Endothelial cell of umbilical vein (primary cell): ENCODE results near the gene CIDEB. TPM values are rescaled to one million over a fixed set of nuclear protein-coding genes. Genes with fewer than 3 reads are reported as not detected.

Source experiments
- BruUV-seq: library from RNA; stranded (reverse); fragments of 400-500 nt; replicated peaks from 2 replicates; lab custom pipeline; 2021; lab: Mats Ljungman, UMichigan
- CTCF ChIA-PET: fragments of 300-600, 350-600 bp; sonication (Branson Sonifier 250); formaldehyde crosslinking; loops from one replicate; lab custom pipeline; 2021; ENCODE audit warnings: antibody characterized with exemption, inconsistent platforms; lab: Charles Lee
- POLR2A ChIA-PET: fragments of 300-600, 350-600 bp; sonication (Branson Sonifier 250); formaldehyde crosslinking; loops from one replicate; lab custom pipeline; 2021; ENCODE audit warnings: antibody characterized with exemption, inconsistent platforms; lab: Charles Lee
- DNase-seq: peaks from one replicate; pipeline ENCODE4 v3.0.0-alpha.2; 2011; ENCODE audit warnings: low read depth, low spot score
- FAIRE-seq: peaks from 2 replicates; lab custom pipeline; 2011; peaks lifted over from hg19 to GRCh38; lab: Jason Lieb, UNC
- H2AFZ ChIP-seq: 2 replicates; pipeline ENCODE4 v1.6.0; 2012; ENCODE audit warnings: low read depth, low read length, control low read depth, inconsistent platforms
- H3K27ac ChIP-seq: 2 replicates; pipeline ENCODE4 v1.5.1; 2011; ENCODE audit warnings: low read depth, mild to moderate bottlenecking, control low read depth, low read length, moderate library complexity; ENCODE audit not compliant: insufficient read depth
- H3K27me3 ChIP-seq, 2 experiments: 2 replicates each; pipeline versions ENCODE4 v1.6.0 to v1.6.1; 2011; ENCODE audit warnings: low read length in 2 of 2, mixed read lengths in 1 of 2; ENCODE audit not compliant: control insufficient read depth in 2 of 2, insufficient read depth in 2 of 2
- H3K36me3 ChIP-seq, 2 experiments: 2 replicates in 1 of 2; 3 replicates in 1 of 2; pipeline ENCODE4 v1.5.1; 2011; ENCODE audit warnings: low read length in 2 of 2, mild to moderate bottlenecking in 1 of 2, moderate library complexity in 1 of 2; ENCODE audit not compliant: control insufficient read depth in 2 of 2, insufficient read depth in 2 of 2; ENCODE audit errors: extremely low read depth in 1 of 2
- H3K4me1 ChIP-seq: 3 replicates; pipeline ENCODE4 v1.5.1; 2011; ENCODE audit warnings: mild to moderate bottlenecking, low read length; ENCODE audit not compliant: control insufficient read depth, insufficient read depth; ENCODE audit errors: extremely low read depth
- H3K4me2 ChIP-seq: 2 replicates; pipeline ENCODE4 v1.6.1; 2011; ENCODE audit warnings: low read length, control low read depth, mixed read lengths; ENCODE audit not compliant: insufficient read depth
- H3K4me3 ChIP-seq, 3 experiments: fragments of 200-600 bp in 1 of 3; sonication (generic), shearing (Covaris generic) in 1 of 3; replicated peaks in 1 of 3; 2 replicates each; pipeline ENCODE4 v1.5.1; 2011 to 2016; ENCODE audit warnings: control low read depth in 3 of 3, low read length in 3 of 3, mild to moderate bottlenecking in 2 of 3, inconsistent platforms in 1 of 3, low read depth in 1 of 3, moderate library complexity in 1 of 3; ENCODE audit not compliant: insufficient read depth in 1 of 3
- H3K79me2 ChIP-seq: 2 replicates; pipeline ENCODE4 v1.6.0; 2012; ENCODE audit warnings: low read length, inconsistent platforms; ENCODE audit not compliant: control insufficient read depth, insufficient read depth
- H3K9ac ChIP-seq: replicated peaks from 2 replicates; pipeline ENCODE3; 2011; ENCODE audit warnings: low read length, control low read depth; ENCODE audit not compliant: insufficient read depth; ENCODE audit errors: extremely low read depth
- H3K9me1 ChIP-seq: replicated peaks from 3 replicates; pipeline ENCODE4 v1.6.0; 2011; ENCODE audit warnings: mild to moderate bottlenecking, low read length; ENCODE audit not compliant: control insufficient read depth, insufficient read depth; ENCODE audit errors: extremely low read depth
- H3K9me3 ChIP-seq: replicated peaks from 2 replicates; pipeline ENCODE4 v1.5.1; 2012; ENCODE audit warnings: low read length, inconsistent platforms; ENCODE audit not compliant: control insufficient read depth, insufficient read depth
- H4K20me1 ChIP-seq: replicated peaks from 2 replicates; pipeline ENCODE3; 2011; ENCODE audit warnings: mild to moderate bottlenecking, low read length; ENCODE audit not compliant: control insufficient read depth, insufficient read depth; ENCODE audit errors: extremely low read depth
- EZH2 ChIP-seq: IDR thresholded peaks from 2 replicates; pipeline ENCODE4 v1.6.1; 2012; ENCODE audit warnings: borderline replicate concordance, low read depth, mild to moderate bottlenecking, moderate library complexity, low read length, inconsistent platforms; ENCODE audit not compliant: severe bottlenecking
- FOS ChIP-seq: IDR thresholded peaks from 2 replicates; pipeline ENCODE4 v1.6.1; 2011; ENCODE audit warnings: mild to moderate bottlenecking, low read length, moderate library complexity, borderline replicate concordance; ENCODE audit not compliant: insufficient read depth
- GATA2 ChIP-seq: IDR thresholded peaks from 2 replicates; pipeline ENCODE4 v1.7.0; 2011; ENCODE audit warnings: low read depth, mild to moderate bottlenecking, moderate library complexity, mixed read lengths, low read length; ENCODE audit not compliant: insufficient read length, insufficient read depth
- JUN ChIP-seq: IDR thresholded peaks from 2 replicates; pipeline ENCODE4 v1.6.1; 2011; ENCODE audit warnings: borderline replicate concordance, low read depth; ENCODE audit not compliant: insufficient read length, insufficient read depth
- MYC ChIP-seq: IDR thresholded peaks from one replicate; pipeline ENCODE4 v1.6.1; 2011; ENCODE audit warnings: mild to moderate bottlenecking, low read depth, low read length
- POLR2A ChIP-seq: IDR thresholded peaks from 2 replicates; pipeline ENCODE4 v1.6.1; 2012; ENCODE audit warnings: low read depth, mild to moderate bottlenecking, control low read depth, low read length
- POLR2AphosphoS5 ChIP-seq: IDR thresholded peaks from 2 replicates; pipeline ENCODE4 v1.6.1; 2012; ENCODE audit warnings: low read depth, mild to moderate bottlenecking, control low read depth, low read length, moderate library complexity; ENCODE audit not compliant: insufficient read depth
- dilution Hi-C: fragments of 300-500 bp; cut with MboI; formaldehyde crosslinking; loops from one replicate; pipeline ENCODE4 v1.15.0; 2019; ENCODE audit warnings: low sequenced_read_pairs; ENCODE audit not compliant: extremely low pct_ligation_motif_present
- intact Hi-C: fragments of 100-400 bp; cut with micrococcal nuclease; formaldehyde crosslinking; loops from one replicate; pipeline ENCODE4 v1.10.0; 2022
- polyA plus RNA-seq, 4 experiments: library from polyadenylated mRNA; depleted of rRNA in 3 of 4; stranded (reverse) in 3 of 4; unstranded in 1 of 4; fragments of >200 nt; gene quantifications; 2 replicates each; pipeline versions ENCODE4 v1.2.1 to v1.2.3, GENCODE V29; 2011 to 2012; ENCODE audit warnings: missing spikeins in 1 of 4
- total RNA-seq: library from RNA; stranded (reverse); gene quantifications from 2 replicates; pipeline ENCODE4 v1.2.3, GENCODE V29; 2021
- TF ChIP-seq, protein P1 (sequence below): IDR thresholded peaks from 2 replicates; pipeline ENCODE4 v1.6.1; 2011; ENCODE audit not compliant: insufficient read depth, insufficient read length
- TF ChIP-seq, protein P2 (sequence below), 2 donors: IDR thresholded peaks; 1 replicate in 1 of 2; 2 replicates in 1 of 2; pipeline ENCODE4 v1.5.1; 2011; ENCODE audit warnings: low read length in 2 of 2, mild to moderate bottlenecking in 2 of 2, moderate library complexity in 2 of 2, control low read depth in 1 of 2, inconsistent platforms in 1 of 2, low read depth in 1 of 2; ENCODE audit not compliant: insufficient read depth in 1 of 2; ENCODE audit errors: extremely low read depth in 1 of 2

Gene CIDEB
- total and polyA plus RNA-seq, 2 donors (not counting 3 experiments of a cell fraction or from before 2014, with no cell fraction given) = 5.2 to 7.2 TPM

- H3K36me3 ChIP-seq = peaks cover 2 to 21% of the 10 kb centered on the region in 2 experiments
- TF ChIP-seq EZH2 (no peak), FOS (no peak), MYC (no peak), GATA2 (no peak), POLR2AphosphoS5 (no peak), JUN (no peak), POLR2A (no peak)
- TF ChIP-seq, protein P1, sequence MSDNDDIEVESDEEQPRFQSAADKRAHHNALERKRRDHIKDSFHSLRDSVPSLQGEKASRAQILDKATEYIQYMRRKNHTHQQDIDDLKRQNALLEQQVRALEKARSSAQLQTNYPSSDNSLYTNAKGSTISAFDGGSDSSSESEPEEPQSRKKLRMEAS = no peak
- TF ChIP-seq, protein P2, sequence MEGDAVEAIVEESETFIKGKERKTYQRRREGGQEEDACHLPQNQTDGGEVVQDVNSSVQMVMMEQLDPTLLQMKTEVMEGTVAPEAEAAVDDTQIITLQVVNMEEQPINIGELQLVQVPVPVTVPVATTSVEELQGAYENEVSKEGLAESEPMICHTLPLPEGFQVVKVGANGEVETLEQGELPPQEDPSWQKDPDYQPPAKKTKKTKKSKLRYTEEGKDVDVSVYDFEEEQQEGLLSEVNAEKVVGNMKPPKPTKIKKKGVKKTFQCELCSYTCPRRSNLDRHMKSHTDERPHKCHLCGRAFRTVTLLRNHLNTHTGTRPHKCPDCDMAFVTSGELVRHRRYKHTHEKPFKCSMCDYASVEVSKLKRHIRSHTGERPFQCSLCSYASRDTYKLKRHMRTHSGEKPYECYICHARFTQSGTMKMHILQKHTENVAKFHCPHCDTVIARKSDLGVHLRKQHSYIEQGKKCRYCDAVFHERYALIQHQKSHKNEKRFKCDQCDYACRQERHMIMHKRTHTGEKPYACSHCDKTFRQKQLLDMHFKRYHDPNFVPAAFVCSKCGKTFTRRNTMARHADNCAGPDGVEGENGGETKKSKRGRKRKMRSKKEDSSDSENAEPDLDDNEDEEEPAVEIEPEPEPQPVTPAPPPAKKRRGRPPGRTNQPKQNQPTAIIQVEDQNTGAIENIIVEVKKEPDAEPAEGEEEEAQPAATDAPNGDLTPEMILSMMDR (IDR thresholded peaks at IDR 0.05; ENCODE audit: extremely low read depth in 1 of 2, insufficient read depth in 1 of 2, low read depth in 1 of 2, low read length in 2 of 2) = no peak
- no peaks in the 10 kb centered on the region for H3K9me1 ChIP-seq
- FAIRE-seq = no peak
- no TSS peak for BruUV-seq
- dilution Hi-C loops (no loop called here), intact Hi-C loops (loop anchor here (1.0 kb wide), 5 partner anchors 27 to 54 kb away; partner anchors contain the start of genes DHRS1, MDP1 and NOP9)
- ChIA-PET CTCF (interaction anchor here (0.7 to 2.9 kb wide), 16 partner anchors 8 to 166 kb away, joined by 3 to 35 read pairs (median 5); partner anchors contain the start of genes CHMP4A, CIDEB, MDP1 and TINF2), POLR2A (interaction anchor here (1.3 to 1.9 kb wide), 2 partner anchors 9 to 28 kb away, joined by 3 to 17 read pairs; partner anchors contain the start of gene TINF2)
- H3K27ac ChIP-seq = peak overlapping the region; percentile 92
- H3K9ac ChIP-seq = peak overlapping the region; percentile 98
- H3K27me3 ChIP-seq = no peaks in the 10 kb centered on the region
- no peaks in the 10 kb centered on the region for H3K9me3 ChIP-seq
- no peaks in the 10 kb centered on the region for H4K20me1 ChIP-seq
- H2AFZ ChIP-seq = peak overlapping the region; percentile 80
- H3K79me2 ChIP-seq = no peaks in the 10 kb centered on the region
- H3K4me1 ChIP-seq = peaks cover 9% of the 10 kb centered on the region
- no peak for DNase-seq
- peak overlapping the region; percentile 58 to 77 (median 65) for H3K4me3 ChIP-seq
- peak overlapping the region; percentile 76 for H3K4me2 ChIP-seq
Observed at GRCh38 chr14:24270537-24271133, 37.1 kb downstream of the CIDEB start.
